NT2/D1 (cell line): ENCODE results near the gene INO80C.

Experiments used
- DNase-seq: peaks from one replicate; pipeline ENCODE4 v3.0.0-alpha.2; 2011; ENCODE audit warnings: low read depth, low spot score
- H3K27me3 ChIP-seq: 2 replicates; pipeline ENCODE4 v1.6.0; 2011; ENCODE audit warnings: mild to moderate bottlenecking; ENCODE audit not compliant: insufficient read length, insufficient read depth
- H3K36me3 ChIP-seq: 2 replicates; pipeline ENCODE4 v1.6.1; 2011; ENCODE audit warnings: mild to moderate bottlenecking, low read length, mixed read lengths; ENCODE audit not compliant: insufficient read depth, insufficient read length
- H3K4me1 ChIP-seq: 2 replicates; pipeline ENCODE4 v1.5.1; 2011; ENCODE audit not compliant: insufficient read depth, insufficient read length
- H3K4me3 ChIP-seq: 2 replicates; pipeline ENCODE4 v1.5.1; 2011; ENCODE audit warnings: low read depth; ENCODE audit not compliant: insufficient read length
- H3K9ac ChIP-seq: 2 replicates; pipeline ENCODE4 v1.6.0; 2011; ENCODE audit warnings: low read depth; ENCODE audit not compliant: insufficient read length
- H3K9me3 ChIP-seq: 2 replicates; pipeline ENCODE4 v1.5.1; 2011; ENCODE audit warnings: mild to moderate bottlenecking, low read length; ENCODE audit not compliant: insufficient read depth
- SUZ12 ChIP-seq: IDR thresholded peaks from 2 replicates; pipeline ENCODE4 v1.6.1; 2011; ENCODE audit not compliant: insufficient read length, insufficient read depth; ENCODE audit errors: extremely low read depth
- YY1 ChIP-seq: IDR thresholded peaks from 2 replicates; pipeline ENCODE4 v1.6.1; 2011; ENCODE audit not compliant: insufficient read length, insufficient read depth
- ZNF274 ChIP-seq: IDR thresholded peaks from 2 replicates; pipeline ENCODE4 v1.6.1; 2011; ENCODE audit warnings: mild to moderate bottlenecking, low read depth, low read length

Gene INO80C

DNA sequence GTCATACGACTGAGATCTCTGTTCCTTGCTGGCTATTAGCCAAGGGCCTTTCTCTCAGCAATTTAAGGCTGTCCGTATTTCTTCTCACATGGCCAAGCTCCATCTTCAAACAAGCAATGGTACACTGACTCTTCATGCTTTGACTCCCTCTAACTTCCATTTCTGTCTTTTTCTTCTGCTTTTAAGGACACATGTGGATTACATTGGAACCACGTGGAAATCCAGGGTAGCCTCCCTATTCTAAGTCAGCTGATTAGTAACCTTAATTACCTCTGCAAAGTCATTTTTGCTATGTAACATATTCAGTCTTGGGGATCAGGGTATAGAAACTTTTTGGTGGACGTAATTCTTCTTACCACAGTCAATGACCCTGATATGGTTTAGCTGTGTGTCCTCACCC lies 79.2 kb downstream of the INO80C start:
- no peaks in the 10 kb centered on the region for H3K4me1 ChIP-seq
- H3K4me3 ChIP-seq: no peak overlapping the region
- no peaks in the 10 kb centered on the region for H3K36me3 ChIP-seq
- no peak for DNase-seq
- H3K9ac ChIP-seq: no peak overlapping the region
- no peaks in the 10 kb centered on the region for H3K27me3 ChIP-seq
- peaks cover 10% of the 10 kb centered on the region; the same call in 1 of the 2 replicates for H3K9me3 ChIP-seq
- TF ChIP-seq ZNF274: no peak
- no peak for TF ChIP-seq YY1
- no peak for TF ChIP-seq SUZ12
